ENCODE data around the gene PIK3C2B. TPM values are rescaled to one million over a fixed set of nuclear protein-coding genes. Genes with fewer than 3 reads are reported as not detected.

Gene PIK3C2B
- total and polyA plus RNA-seq, 2 of the 8 experiments (the other 6 are each of a cell fraction or from before 2014, with no cell fraction given) = 20.4 to 36.7 TPM

DNA sequence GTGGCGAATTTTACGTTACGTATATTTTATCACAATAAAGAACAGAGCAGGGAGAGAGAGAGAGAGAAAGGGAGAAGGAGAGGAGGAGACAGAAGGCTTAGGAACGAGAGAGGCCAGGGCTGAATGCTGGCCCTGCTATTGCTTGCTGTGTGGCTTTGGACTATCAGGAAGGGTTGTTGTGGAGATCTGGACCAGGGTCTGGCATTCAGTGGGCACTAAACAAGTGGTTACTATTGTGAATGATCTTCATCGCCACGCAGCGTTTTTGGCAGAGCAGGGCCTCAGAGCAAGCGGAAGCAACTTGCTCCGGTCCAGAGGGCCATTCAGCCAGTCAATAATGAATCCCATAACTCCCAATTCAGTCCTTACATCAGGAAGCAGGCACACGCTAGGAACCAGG is 26.4 kb downstream of the PIK3C2B start (continued):
- TF ChIP-seq POLR2A (IDR thresholded peaks at IDR 0.05; ENCODE audit: control extremely low read depth in 1 of 2, low read depth in 2 of 2, low read length in 2 of 2) = no peak
- TF ChIP-seq POU5F1 (IDR thresholded peaks at IDR 0.05; ENCODE audit: low read depth, low read length) = no peak
- no peak for TF ChIP-seq SIN3A (conservative IDR thresholded peaks at IDR 0.05 in 1 of 2, IDR thresholded peaks at IDR 0.05 in 1 of 2; ENCODE audit: low read depth in 1 of 2, low read length in 2 of 2)
- TF ChIP-seq PHF8 (conservative IDR thresholded peaks at IDR 0.05; ENCODE audit: low read depth, low read length) = no peak
- TF ChIP-seq HDAC6 (IDR thresholded peaks at IDR 0.05; ENCODE audit: low read depth, low read length) = no peak
